ENCODE measurements around the gene OSBPL3.

- TF ChIP-seq CTCF (IDR thresholded peaks at IDR 0.05; ENCODE audit: low read depth, low read length, missing input control) (no peak), SP1 (IDR thresholded peaks at IDR 0.05) (no peak), YY1 (IDR thresholded peaks at IDR 0.05) (no peak), TAF1 (conservative IDR thresholded peaks at IDR 0.05) (no peak), RAD21 (IDR thresholded peaks at IDR 0.05) (no peak), FOXA1 (IDR thresholded peaks at IDR 0.05) (no peak), JUND (IDR thresholded peaks at IDR 0.05) (no peak), GABPA (IDR thresholded peaks at IDR 0.05 in 1 of 2, conservative IDR thresholded peaks at IDR 0.05 in 1 of 2) (no peak)
- TF ChIP-seq, protein P1, sequence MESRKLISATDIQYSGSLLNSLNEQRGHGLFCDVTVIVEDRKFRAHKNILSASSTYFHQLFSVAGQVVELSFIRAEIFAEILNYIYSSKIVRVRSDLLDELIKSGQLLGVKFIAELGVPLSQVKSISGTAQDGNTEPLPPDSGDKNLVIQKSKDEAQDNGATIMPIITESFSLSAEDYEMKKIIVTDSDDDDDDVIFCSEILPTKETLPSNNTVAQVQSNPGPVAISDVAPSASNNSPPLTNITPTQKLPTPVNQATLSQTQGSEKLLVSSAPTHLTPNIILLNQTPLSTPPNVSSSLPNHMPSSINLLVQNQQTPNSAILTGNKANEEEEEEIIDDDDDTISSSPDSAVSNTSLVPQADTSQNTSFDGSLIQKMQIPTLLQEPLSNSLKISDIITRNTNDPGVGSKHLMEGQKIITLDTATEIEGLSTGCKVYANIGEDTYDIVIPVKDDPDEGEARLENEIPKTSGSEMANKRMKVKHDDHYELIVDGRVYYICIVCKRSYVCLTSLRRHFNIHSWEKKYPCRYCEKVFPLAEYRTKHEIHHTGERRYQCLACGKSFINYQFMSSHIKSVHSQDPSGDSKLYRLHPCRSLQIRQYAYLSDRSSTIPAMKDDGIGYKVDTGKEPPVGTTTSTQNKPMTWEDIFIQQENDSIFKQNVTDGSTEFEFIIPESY (IDR thresholded peaks at IDR 0.05) = no peak
- TF ChIP-seq, protein P2, sequence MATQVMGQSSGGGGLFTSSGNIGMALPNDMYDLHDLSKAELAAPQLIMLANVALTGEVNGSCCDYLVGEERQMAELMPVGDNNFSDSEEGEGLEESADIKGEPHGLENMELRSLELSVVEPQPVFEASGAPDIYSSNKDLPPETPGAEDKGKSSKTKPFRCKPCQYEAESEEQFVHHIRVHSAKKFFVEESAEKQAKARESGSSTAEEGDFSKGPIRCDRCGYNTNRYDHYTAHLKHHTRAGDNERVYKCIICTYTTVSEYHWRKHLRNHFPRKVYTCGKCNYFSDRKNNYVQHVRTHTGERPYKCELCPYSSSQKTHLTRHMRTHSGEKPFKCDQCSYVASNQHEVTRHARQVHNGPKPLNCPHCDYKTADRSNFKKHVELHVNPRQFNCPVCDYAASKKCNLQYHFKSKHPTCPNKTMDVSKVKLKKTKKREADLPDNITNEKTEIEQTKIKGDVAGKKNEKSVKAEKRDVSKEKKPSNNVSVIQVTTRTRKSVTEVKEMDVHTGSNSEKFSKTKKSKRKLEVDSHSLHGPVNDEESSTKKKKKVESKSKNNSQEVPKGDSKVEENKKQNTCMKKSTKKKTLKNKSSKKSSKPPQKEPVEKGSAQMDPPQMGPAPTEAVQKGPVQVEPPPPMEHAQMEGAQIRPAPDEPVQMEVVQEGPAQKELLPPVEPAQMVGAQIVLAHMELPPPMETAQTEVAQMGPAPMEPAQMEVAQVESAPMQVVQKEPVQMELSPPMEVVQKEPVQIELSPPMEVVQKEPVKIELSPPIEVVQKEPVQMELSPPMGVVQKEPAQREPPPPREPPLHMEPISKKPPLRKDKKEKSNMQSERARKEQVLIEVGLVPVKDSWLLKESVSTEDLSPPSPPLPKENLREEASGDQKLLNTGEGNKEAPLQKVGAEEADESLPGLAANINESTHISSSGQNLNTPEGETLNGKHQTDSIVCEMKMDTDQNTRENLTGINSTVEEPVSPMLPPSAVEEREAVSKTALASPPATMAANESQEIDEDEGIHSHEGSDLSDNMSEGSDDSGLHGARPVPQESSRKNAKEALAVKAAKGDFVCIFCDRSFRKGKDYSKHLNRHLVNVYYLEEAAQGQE (IDR thresholded peaks at IDR 0.05) = no peak
- TF ChIP-seq, protein P3, sequence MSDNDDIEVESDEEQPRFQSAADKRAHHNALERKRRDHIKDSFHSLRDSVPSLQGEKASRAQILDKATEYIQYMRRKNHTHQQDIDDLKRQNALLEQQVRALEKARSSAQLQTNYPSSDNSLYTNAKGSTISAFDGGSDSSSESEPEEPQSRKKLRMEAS (IDR thresholded peaks at IDR 0.05) = no peak
- TF ChIP-seq, protein P4, sequence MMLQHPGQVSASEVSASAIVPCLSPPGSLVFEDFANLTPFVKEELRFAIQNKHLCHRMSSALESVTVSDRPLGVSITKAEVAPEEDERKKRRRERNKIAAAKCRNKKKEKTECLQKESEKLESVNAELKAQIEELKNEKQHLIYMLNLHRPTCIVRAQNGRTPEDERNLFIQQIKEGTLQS (IDR thresholded peaks at IDR 0.05) = no peak
Measured at GRCh38 chr7:24826662-24827020, 153.3 kb downstream of the OSBPL3 start.

Measured in liver (tissue), 3 donors.